Astrocyte of the cerebellum (primary cell): ENCODE data around the gene TDRD5.

Source experiments
- DNase-seq: peaks from one replicate; pipeline ENCODE4 v3.0.0-alpha.2; 2011; ENCODE audit warnings: low read depth
- H3K4me3 ChIP-seq: 2 replicates; pipeline ENCODE4 v1.5.1; 2011; ENCODE audit warnings: mild to moderate bottlenecking, low read depth, low read length, moderate library complexity
- in situ Hi-C: cut with HindIII; loops from 2 replicates; pipeline ENCODE4 v1.10.0; 2017; ENCODE audit warnings: low sequenced_read_pairs
- TF ChIP-seq, protein P1 (sequence below): IDR thresholded peaks from 2 replicates; pipeline ENCODE4 v1.5.1; 2012; ENCODE audit warnings: low read length, low read depth, moderate library complexity, mild to moderate bottlenecking; ENCODE audit errors: missing control alignments

TDRD5 gene

DNA sequence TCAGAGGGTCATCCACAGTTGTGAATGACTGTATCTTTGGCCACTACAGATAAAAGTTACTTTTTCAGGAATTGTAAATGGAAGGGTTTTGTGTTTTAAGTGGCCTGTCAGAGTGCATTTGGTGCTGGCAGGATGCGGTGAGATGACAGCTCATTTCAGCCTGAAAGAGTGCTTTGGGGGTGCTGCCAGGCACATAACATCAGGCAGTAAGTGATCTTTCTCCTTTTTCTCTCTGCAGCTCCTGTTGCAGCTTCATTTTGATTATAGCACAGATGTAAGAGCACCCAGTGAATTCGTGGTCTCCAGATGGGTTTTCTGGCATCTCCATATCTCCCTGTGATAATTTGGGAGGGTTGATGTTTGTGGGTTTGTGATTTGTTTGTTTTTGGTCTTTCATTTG, 136.6 kb downstream of the TDRD5 start:
- H3K4me3 ChIP-seq, result no peak overlapping the region
- DNase-seq, result no peak
- in situ Hi-C loops, result no loop called here
- TF ChIP-seq, protein P1, sequence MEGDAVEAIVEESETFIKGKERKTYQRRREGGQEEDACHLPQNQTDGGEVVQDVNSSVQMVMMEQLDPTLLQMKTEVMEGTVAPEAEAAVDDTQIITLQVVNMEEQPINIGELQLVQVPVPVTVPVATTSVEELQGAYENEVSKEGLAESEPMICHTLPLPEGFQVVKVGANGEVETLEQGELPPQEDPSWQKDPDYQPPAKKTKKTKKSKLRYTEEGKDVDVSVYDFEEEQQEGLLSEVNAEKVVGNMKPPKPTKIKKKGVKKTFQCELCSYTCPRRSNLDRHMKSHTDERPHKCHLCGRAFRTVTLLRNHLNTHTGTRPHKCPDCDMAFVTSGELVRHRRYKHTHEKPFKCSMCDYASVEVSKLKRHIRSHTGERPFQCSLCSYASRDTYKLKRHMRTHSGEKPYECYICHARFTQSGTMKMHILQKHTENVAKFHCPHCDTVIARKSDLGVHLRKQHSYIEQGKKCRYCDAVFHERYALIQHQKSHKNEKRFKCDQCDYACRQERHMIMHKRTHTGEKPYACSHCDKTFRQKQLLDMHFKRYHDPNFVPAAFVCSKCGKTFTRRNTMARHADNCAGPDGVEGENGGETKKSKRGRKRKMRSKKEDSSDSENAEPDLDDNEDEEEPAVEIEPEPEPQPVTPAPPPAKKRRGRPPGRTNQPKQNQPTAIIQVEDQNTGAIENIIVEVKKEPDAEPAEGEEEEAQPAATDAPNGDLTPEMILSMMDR, result no peak

- in situ Hi-C loops, result no loop called here
- DNase-seq, result no peak
- TF ChIP-seq, protein P1, result no peak
- H3K4me3 ChIP-seq, result no peak overlapping the region
Observed at GRCh38 chr1:179729881-179730280, 138.2 kb downstream of the TDRD5 start.

GRCh38 chr1:179731643-179732042, 140.0 kb downstream of the TDRD5 start:
- TF ChIP-seq, protein P1, result no peak
- DNase-seq, result no peak
- in situ Hi-C loops, result no loop called here
- no peak overlapping the region for H3K4me3 ChIP-seq
